ENCODE results near the gene LACTB.
"Not testable (repeated sequence)": the region's sequence is repeated elsewhere in the genome, so short reads cannot be mapped to it uniquely, and the experiment has no call there.

LACTB gene

DNA sequence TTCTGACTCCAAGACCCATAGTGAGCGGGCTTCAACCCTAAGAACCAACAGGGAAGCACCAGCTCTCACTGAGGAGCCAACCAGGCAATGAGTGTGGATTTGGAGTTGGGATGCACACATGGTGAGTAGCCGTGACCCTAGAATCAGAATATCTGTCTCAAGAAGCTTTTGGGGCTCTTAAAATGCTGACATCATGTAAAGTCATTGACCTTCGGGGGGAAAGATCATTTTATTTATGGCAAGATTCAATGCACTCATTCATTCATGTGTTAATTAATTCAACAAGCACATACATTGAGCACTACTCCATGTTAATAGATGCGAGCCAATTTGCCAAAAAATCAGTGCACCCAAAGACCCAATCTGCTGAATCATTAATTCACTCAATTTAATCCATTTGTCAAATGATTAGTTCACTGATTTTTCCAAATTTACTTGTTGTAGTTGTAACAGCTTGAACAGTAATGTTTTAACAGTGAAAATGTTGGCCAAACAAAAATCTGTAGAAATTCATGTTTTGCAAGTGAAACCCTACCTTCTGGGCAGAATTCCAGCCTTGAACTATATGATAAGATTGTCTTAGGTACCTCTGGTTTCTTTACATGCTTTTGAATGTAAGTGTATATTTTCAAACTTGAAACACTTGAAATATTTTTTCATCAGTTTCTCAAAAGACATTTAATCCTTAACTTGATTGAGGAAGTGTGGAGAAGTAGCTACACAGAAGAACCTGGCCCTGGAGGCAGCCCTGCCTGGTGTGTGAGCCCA lies 29.8 kb upstream of the LACTB start:
- no peak overlapping the region for H3K4me3 Mint-ChIP-seq
- H3K27me3 Mint-ChIP-seq (ENCODE audit: low read depth) = peaks cover 11% of the 10 kb centered on the region
- H3K9me3 Mint-ChIP-seq = no peaks in the 10 kb centered on the region

DNA sequence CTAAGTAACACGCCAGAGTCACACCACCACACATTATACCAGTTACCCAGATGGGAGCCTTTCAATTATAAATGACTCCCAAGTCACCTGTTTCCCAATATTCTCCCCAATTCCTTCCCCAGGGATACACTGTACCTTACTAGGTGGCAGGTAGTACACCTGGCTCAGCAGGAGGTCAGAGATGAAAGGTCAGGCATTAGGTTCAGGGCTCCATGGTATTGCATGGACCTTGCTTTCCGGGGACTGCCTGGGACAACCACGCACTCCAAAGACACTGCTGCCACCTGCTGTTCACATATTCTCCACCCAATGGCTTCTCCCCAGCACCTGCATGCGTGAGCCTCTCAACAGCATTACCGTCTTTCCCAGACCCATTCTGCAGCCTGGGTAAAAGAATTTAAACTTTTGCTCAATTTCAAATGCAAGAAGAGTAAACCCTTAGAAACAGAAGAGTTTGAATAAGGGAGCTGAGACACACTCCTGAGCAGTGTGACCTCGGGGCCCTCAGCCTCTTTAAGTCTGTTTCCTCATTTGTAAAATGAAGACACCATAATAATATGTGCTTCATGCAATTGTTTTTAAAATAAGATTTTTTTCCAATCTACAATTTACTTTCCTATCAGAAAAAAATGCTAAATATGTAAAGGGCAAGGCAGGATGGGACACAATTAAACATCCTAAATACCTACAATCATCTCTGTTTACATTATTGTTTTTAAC lies 28.0 kb upstream of the LACTB start:
- H3K4me1 Mint-ChIP-seq = peaks cover 21% of the 10 kb centered on the region
- H3K36me3 Mint-ChIP-seq (ENCODE audit: low read depth) = no peaks in the 10 kb centered on the region
- H3K27ac Mint-ChIP-seq = peak overlapping the region in 1 of 3 experiments; percentile 0
- TF ChIP-seq, protein P1, sequence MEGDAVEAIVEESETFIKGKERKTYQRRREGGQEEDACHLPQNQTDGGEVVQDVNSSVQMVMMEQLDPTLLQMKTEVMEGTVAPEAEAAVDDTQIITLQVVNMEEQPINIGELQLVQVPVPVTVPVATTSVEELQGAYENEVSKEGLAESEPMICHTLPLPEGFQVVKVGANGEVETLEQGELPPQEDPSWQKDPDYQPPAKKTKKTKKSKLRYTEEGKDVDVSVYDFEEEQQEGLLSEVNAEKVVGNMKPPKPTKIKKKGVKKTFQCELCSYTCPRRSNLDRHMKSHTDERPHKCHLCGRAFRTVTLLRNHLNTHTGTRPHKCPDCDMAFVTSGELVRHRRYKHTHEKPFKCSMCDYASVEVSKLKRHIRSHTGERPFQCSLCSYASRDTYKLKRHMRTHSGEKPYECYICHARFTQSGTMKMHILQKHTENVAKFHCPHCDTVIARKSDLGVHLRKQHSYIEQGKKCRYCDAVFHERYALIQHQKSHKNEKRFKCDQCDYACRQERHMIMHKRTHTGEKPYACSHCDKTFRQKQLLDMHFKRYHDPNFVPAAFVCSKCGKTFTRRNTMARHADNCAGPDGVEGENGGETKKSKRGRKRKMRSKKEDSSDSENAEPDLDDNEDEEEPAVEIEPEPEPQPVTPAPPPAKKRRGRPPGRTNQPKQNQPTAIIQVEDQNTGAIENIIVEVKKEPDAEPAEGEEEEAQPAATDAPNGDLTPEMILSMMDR (IDR thresholded peaks at IDR 0.05; ENCODE audit: unreplicated experiment in 3 of 3) = peak; percentile 82 to 91 (median 90)
- H3K9me3 Mint-ChIP-seq = peaks cover 8% of the 10 kb centered on the region
- peaks cover 7% of the 10 kb centered on the region for H3K27me3 Mint-ChIP-seq (ENCODE audit: low read depth)
- no peak overlapping the region for H3K4me3 Mint-ChIP-seq

More for the DNA sequence above, 29.8 kb upstream of the LACTB start:
- H3K4me1 Mint-ChIP-seq = peaks cover 27% of the 10 kb centered on the region
- H3K27ac Mint-ChIP-seq = peak overlapping the region in 1 of 3 experiments; percentile 49
- TF ChIP-seq, protein P1 (IDR thresholded peaks at IDR 0.05; ENCODE audit: unreplicated experiment in 3 of 3) = no peak
- H3K36me3 Mint-ChIP-seq (ENCODE audit: low read depth) = no peaks in the 10 kb centered on the region

DNA sequence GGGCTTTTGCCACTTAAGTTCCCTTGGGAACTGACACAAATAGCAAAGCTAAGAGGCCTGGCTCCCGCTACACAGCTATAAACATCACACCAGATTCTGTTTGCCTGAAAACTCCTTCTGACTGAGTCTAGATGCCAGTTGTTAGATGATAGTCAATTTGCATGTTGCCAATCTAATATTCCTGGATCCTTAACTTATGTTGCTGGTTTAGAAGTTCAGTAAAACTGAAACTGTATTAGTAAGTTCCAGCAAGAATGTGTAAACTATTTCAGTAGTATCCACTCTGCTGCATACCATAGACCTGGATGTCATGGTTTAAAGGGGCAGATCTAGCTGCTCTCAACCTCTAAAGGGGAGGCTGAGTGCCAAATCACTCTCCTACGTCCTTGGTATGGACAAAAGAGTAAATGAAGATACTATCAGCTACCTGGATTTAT lies 27.1 kb upstream of the LACTB start:
- H3K4me3 Mint-ChIP-seq = no peak overlapping the region

DNA sequence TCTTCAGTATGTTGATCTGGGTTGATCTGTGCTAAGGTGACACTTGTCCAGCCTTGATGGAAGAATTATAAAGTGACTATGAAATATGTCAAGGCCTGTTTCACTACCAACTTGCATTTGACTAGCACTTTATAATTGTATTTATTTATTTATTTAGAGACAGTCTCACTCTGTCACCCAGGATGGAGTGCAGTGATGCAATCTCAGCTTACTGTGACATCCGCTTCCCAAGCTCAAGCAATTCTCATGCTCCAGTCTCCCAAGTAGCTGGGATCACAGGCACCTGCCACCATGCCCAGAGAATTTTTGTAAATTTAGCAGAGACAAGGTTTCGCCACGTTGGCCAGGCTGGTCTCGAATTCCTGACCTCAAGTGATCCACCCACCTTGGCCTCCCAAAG lies 25.5 kb upstream of the LACTB start:
- H3K27me3 Mint-ChIP-seq (ENCODE audit: low read depth) = no peaks in the 10 kb centered on the region
- peaks cover 4% of the 10 kb centered on the region for H3K4me1 Mint-ChIP-seq
- no peak overlapping the region for H3K27ac Mint-ChIP-seq
- peaks cover 14% of the 10 kb centered on the region for H3K9me3 Mint-ChIP-seq
- no peak overlapping the region for H3K4me3 Mint-ChIP-seq
- peaks cover 3% of the 10 kb centered on the region for H3K36me3 Mint-ChIP-seq (ENCODE audit: low read depth)
- TF ChIP-seq, protein P1 (IDR thresholded peaks at IDR 0.05; ENCODE audit: unreplicated experiment in 3 of 3) = no peak

More for the DNA sequence above, 27.1 kb upstream of the LACTB start:
- Mint-ChIP-seq H3K27me3 (ENCODE audit: low read depth) (peaks cover under 1% of the 10 kb centered on the region), H3K9me3 (peaks cover 8% of the 10 kb centered on the region), H3K4me1 (peaks cover 13% of the 10 kb centered on the region), H3K36me3 (ENCODE audit: low read depth) (peaks cover under 1% of the 10 kb centered on the region), H3K27ac (no peak overlapping the region)
- TF ChIP-seq, protein P1 (IDR thresholded peaks at IDR 0.05; ENCODE audit: unreplicated experiment in 3 of 3) = no peak

DNA sequence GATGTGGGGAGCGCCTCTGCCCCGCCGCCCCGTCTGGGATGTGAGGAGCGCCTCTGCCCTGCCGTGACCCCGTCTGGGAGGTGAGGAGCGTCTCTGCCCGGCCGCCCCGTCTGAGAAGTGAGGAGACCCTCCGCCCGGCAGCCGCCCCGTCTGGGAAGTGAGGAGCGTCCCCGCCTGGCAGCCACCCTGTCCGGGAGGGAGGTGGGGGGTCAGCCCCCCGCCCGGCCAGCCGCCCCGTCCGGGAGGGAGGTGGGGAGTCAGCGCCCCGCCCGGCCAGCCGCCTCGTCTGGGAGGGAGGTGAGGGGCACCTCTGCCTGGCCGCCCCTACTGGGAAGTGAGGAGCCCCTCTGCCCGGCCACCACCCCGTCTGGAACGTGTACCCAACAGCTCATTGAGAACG lies 22.8 kb upstream of the LACTB start:
- not testable (repeated sequence) for H3K27ac Mint-ChIP-seq; H3K4me3 Mint-ChIP-seq; H3K4me1 Mint-ChIP-seq; H3K36me3 Mint-ChIP-seq (ENCODE audit: low read depth); H3K27me3 Mint-ChIP-seq (ENCODE audit: low read depth)
- peaks cover 14% of the 10 kb centered on the region for H3K9me3 Mint-ChIP-seq

DNA sequence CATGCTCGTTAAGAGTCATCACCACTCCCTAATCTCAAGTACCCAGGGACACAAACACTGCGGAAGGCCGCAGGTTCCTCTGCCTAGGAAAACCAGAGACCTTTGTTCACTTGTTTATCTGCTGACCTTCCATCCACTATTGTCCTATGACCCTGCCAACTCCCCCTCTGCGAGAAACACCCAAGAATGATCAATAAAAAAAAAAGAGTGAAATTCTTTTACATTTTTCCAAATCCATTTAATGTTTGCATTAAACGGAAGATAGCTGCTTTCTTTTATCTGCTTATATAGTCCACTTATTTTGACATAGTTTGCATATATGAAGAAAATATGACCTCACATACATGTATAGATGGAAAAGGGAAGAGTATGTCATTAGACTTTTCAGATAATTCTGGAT lies 22.1 kb upstream of the LACTB start:
- H3K4me1 Mint-ChIP-seq; H3K36me3 Mint-ChIP-seq (ENCODE audit: low read depth); H3K27ac Mint-ChIP-seq; H3K27me3 Mint-ChIP-seq (ENCODE audit: low read depth); H3K4me3 Mint-ChIP-seq: not testable (repeated sequence)
- peaks cover 14% of the 10 kb centered on the region for H3K9me3 Mint-ChIP-seq

Data from nephron (organoid).